VCaP (cell line): ENCODE results near the gene PYGO2.
A peak's percentile ranks its signal among the peaks of the same experiment; 100 is the strongest.

Source experiments
- H3K27ac ChIP-seq: fragments of 450-650 bp; 2 replicates; pipeline ENCODE4 v1.5.1; 2017
- TF ChIP-seq, protein P1 (sequence below): fragments of 450-650 bp; conservative IDR thresholded peaks from 2 replicates; pipeline ENCODE4 v1.5.1; 2017; ENCODE audit warnings: mild to moderate bottlenecking, moderate library complexity

Gene PYGO2, protein sequence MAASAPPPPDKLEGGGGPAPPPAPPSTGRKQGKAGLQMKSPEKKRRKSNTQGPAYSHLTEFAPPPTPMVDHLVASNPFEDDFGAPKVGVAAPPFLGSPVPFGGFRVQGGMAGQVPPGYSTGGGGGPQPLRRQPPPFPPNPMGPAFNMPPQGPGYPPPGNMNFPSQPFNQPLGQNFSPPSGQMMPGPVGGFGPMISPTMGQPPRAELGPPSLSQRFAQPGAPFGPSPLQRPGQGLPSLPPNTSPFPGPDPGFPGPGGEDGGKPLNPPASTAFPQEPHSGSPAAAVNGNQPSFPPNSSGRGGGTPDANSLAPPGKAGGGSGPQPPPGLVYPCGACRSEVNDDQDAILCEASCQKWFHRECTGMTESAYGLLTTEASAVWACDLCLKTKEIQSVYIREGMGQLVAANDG

DNA sequence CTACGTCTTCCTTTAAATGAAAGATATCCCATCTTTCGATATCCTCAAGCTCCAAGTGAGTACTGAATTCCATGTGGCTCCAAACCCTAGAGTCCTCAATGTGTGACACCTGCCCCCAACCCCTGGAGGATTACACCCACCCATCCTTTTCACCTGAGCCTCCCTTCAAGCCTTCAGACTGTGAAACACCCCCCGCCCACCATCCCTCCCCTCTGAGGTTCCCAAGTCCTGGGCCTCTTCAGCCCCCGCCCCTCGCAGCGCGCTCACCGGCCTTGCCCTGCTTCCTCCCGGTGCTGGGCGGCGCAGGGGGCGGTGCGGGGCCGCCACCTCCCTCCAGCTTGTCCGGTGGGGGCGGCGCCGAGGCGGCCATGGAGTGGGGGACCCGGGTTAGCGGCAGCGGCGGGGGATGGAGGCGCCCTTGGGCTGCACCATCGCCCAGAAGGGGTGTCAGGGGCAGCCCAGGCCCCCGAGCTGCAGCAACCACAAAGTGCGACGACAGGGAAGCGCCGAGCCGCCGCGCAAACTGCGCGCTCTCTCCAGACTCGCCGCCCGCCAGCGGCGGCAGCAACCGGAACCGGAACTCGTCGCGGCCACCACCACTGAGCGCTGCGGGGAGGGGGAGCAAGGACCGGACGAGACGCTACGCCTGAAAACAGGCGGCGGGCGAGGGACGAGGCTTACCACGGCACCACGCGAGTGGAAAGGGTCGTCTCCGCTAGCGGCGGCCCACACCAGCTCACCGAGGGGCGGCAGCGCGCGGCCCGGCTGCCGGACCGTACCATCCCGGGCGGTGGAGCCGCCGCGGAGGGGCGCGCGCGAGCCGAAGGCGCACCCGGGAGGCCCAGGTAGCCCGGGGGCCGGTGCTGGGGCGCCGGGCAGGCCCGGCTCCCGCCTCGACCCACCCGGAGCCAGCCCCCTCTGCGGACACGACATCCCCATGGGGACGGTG is at the start of gene PYGO2:
TSS of gene PYGO2 (minus strand) at position 576 of the 949 bp plus-strand sequence. CDS start at position 370, 206 bp downstream.
- H3K27ac ChIP-seq, result peak within 1 kb of the TSS; percentile 100
- TF ChIP-seq, protein P1, sequence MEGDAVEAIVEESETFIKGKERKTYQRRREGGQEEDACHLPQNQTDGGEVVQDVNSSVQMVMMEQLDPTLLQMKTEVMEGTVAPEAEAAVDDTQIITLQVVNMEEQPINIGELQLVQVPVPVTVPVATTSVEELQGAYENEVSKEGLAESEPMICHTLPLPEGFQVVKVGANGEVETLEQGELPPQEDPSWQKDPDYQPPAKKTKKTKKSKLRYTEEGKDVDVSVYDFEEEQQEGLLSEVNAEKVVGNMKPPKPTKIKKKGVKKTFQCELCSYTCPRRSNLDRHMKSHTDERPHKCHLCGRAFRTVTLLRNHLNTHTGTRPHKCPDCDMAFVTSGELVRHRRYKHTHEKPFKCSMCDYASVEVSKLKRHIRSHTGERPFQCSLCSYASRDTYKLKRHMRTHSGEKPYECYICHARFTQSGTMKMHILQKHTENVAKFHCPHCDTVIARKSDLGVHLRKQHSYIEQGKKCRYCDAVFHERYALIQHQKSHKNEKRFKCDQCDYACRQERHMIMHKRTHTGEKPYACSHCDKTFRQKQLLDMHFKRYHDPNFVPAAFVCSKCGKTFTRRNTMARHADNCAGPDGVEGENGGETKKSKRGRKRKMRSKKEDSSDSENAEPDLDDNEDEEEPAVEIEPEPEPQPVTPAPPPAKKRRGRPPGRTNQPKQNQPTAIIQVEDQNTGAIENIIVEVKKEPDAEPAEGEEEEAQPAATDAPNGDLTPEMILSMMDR, result peak; percentile 99

DNA sequence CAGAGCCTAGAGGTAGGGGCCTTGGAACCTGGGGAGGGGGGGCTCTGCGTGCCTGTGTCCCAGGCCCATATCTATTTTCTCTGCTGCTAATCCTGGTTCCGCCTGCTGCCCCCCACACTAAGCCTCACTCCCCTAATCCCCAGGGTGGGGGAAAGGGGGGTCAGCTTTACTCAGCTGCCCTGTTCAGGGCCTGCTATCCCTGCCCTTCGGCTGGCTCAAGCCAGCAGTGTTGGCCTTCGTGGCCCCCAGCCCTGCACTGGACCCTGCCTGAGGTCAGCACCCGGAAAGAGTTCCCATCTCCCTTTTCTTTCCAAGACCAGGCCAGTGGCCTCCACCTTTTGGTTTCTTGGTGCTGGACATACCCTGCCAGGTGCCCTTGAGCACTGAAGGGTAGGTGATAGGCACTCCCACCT is 49.4 kb upstream of the PYGO2 start:
- peak overlapping the region; percentile 100 for H3K27ac ChIP-seq
- TF ChIP-seq, protein P1, result no peak

DNA sequence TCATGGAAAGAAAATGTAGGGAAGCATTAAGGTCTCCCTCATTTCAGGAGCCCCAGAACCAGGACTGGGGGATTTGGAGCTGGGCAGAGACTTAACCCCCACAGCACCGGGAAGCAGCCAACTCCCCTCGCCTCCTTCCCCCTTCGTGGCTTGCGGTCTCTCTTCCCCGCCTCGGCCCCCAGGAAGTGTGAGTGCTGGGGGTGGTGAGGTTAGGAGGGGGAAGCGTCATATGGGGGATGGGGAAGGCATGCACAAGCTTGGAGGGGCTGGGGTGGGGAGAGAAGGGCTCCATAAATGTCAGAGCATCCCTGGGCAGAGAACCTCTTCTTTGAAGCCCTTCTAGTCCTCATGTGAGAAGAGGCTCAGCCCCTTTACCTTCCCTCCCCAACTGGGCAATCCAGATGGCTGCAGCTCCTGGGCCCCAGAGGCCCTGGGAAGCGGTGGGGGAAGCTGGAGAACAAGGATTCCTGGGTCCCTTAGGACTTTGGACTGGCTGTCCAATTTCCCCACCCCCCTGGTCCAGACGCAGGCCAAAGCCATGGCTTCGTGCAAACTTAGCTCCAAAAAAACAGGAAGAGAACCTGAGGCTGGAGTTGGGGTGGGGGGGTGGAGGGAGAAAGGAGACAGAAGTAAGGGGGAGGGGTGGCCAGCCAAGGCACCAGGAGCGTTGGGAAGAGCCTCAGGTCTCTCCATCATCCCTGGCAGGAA is 48.8 kb upstream of the PYGO2 start:
- TF ChIP-seq, protein P1, result no peak
- H3K27ac ChIP-seq, result peak overlapping the region; percentile 100

DNA sequence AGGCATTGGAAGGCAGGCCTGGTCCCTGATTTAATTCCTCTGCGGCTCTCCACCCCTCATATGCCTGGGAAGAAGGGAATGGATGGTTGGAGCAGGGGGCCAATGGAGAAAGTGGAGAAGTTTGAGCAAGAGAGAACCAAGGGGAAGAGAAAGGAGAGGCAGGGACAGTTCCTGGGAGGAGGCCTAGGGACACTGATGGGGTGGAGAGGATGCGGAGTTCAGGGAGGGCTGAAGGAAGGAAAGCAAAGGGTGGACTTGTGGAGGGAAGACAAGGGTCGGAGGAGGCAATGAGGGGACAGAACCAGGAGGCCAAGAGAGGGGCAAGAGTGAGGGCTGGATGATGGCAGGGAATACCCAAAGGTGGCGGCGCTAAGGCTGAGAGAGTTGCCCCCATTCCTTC is 48.2 kb upstream of the PYGO2 start:
- TF ChIP-seq, protein P1, result no peak
- H3K27ac ChIP-seq, result peak overlapping the region; percentile 100

DNA sequence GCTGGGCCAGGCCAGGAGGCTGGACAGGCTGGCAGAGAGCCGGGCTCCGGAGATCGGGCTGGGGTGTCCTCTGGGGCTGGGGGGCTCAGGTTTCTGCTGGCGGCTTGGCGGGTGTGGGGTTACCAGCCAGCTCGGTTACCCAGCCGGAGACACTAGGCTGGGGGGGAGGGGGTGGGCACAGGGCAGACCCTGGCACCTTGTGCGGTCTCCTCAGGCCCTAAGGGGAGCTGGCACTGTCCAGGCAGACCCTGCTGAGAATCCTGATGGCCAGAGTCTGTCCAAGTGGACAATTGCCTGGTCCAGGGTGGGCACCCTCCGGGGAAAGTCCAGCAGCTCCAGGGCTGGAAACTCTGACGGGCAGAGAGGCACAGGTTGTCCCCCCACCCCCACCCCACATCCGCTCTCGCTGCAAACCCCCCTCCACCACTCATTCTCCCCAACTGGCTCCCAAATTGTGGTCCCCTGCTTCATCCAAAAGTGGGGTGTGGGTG is 47.7 kb upstream of the PYGO2 start:
- TF ChIP-seq, protein P1, result no peak
- peak overlapping the region; percentile 100 for H3K27ac ChIP-seq

DNA sequence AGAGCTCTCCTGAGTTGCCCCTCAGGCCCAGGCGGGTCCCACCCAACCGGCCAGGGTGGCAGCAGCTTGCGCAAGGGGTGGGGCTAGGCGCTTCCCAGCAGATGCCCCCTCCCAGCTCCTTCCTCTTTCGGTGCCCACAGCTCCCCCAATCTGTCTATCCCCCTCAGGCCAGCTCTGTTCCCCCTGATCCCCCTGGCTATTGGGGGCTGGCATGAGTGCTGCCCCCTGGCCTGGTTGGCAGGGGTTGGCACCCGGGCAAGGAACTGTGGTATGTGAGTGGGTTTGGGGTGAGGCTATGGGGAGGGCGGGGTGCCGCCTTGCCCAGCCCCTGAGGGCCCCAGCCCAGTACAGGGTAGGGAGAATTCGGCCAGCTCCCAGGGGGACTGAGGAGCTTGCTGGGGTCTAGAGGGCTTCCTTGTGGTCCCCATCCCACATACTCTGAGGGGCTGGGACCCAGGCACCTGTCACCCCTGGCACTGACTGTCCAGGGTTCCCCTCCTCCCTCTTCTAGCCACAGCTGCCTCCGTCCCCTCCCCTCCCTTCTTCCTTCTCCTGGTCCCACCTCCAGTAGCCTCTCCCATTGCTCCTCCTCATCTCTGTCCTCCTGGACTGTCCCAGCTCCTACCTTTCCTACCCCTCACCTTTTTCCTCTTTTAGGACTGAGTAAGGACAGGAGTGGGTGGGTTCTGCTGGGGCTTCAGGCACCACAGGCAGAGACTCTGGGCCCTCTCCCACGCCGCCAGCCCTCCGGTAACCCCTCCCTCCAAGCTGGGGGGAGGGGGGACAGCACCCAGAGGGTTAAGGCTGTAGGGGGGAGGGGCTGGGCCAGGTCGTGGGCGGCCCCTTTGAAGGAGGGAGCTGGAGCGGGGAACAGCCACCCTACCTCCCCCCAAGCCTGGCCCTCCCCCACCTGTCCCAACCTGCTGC is 46.7 kb upstream of the PYGO2 start:
- peak overlapping the region; percentile 100 for H3K27ac ChIP-seq
- TF ChIP-seq, protein P1, result no peak
